H9 (cell line): ENCODE data around the gene CXCL9. TPM values are rescaled to one million over a fixed set of nuclear protein-coding genes. Genes with fewer than 3 reads are reported as not detected.

Experiments used
- DNase-seq: peaks from one replicate; pipeline ENCODE4 v3.0.0-alpha.2; 2017
- H2AFZ ChIP-seq: one replicate; pipeline ENCODE4 v1.6.1; 2013; ENCODE audit warnings: mild to moderate bottlenecking, low read length, control low read depth, moderate library complexity
- H2AK5ac ChIP-seq: 2 replicates; pipeline ENCODE4 v1.6.1; 2013; ENCODE audit warnings: low read length, control low read depth, mixed read lengths; ENCODE audit not compliant: insufficient read length
- H2BK120ac ChIP-seq: one replicate; pipeline ENCODE4 v1.6.1; 2013; ENCODE audit warnings: low read depth, mild to moderate bottlenecking, low read length, control low read depth, inconsistent platforms; ENCODE audit not compliant: poor library complexity, severe bottlenecking
- H2BK12ac ChIP-seq: 2 replicates; pipeline ENCODE4 v1.6.1; 2013; ENCODE audit warnings: low read length, control low read depth, mixed read lengths, low read depth; ENCODE audit not compliant: insufficient read length
- H2BK15ac ChIP-seq: 2 replicates; pipeline ENCODE4 v1.6.1; 2013; ENCODE audit warnings: low read depth, low read length, control low read depth
- H2BK20ac ChIP-seq: one replicate; pipeline ENCODE4 v1.6.1; 2013; ENCODE audit warnings: low read depth, mild to moderate bottlenecking, low read length, control low read depth, inconsistent platforms; ENCODE audit not compliant: poor library complexity, severe bottlenecking
- H2BK5ac ChIP-seq: 2 replicates; pipeline ENCODE4 v1.6.1; 2013; ENCODE audit warnings: low read length, control low read depth, mixed read lengths; ENCODE audit not compliant: insufficient read length
- H3K14ac ChIP-seq: 2 replicates; pipeline ENCODE4 v1.6.1; 2013; ENCODE audit warnings: low read length, control low read depth; ENCODE audit not compliant: insufficient read depth
- H3K18ac ChIP-seq: 2 replicates; pipeline ENCODE4 v1.6.1; 2013; ENCODE audit warnings: low read depth, mild to moderate bottlenecking, mixed read lengths, low read length, control low read depth; ENCODE audit not compliant: insufficient read length
- H3K23ac ChIP-seq: 2 replicates; pipeline ENCODE4 v1.6.1; 2013; ENCODE audit warnings: low read length, control low read depth, mixed read lengths, low read depth; ENCODE audit not compliant: insufficient read length
- H3K23me2 ChIP-seq: 2 replicates; pipeline ENCODE4 v1.6.1; 2013; ENCODE audit warnings: low read depth, mild to moderate bottlenecking, mixed read lengths, low read length, control low read depth; ENCODE audit not compliant: insufficient read length, poor library complexity, severe bottlenecking
- H3K27ac ChIP-seq: 2 replicates; pipeline ENCODE4 v1.5.1; 2013; ENCODE audit warnings: low read length, control low read depth, mixed read lengths, low read depth; ENCODE audit not compliant: insufficient read length
- H3K27me3 ChIP-seq: 2 replicates; pipeline ENCODE4 v1.6.1; 2013; ENCODE audit warnings: low read length, control low read depth, inconsistent platforms; ENCODE audit not compliant: insufficient read depth
- H3K4ac ChIP-seq: 2 replicates; pipeline ENCODE4 v1.6.1; 2013; ENCODE audit warnings: low read depth, mild to moderate bottlenecking, control low read depth, inconsistent platforms, low read length, moderate library complexity
- H3K4me1 ChIP-seq: 2 replicates; pipeline ENCODE4 v1.6.1; 2013; ENCODE audit warnings: low read length, control low read depth, inconsistent platforms; ENCODE audit not compliant: insufficient read depth
- H3K4me2 ChIP-seq: 2 replicates; pipeline ENCODE4 v1.6.1; 2013; ENCODE audit warnings: low read length, control low read depth, mixed read lengths; ENCODE audit not compliant: insufficient read length, insufficient read depth
- H3K56ac ChIP-seq: 2 replicates; pipeline ENCODE4 v1.6.1; 2013; ENCODE audit warnings: low read depth, mild to moderate bottlenecking, mixed read lengths, low read length, control low read depth; ENCODE audit not compliant: insufficient read length
- H3K79me1 ChIP-seq: 2 replicates; pipeline ENCODE4 v1.6.1; 2013; ENCODE audit warnings: low read depth, mild to moderate bottlenecking, moderate library complexity, low read length, control low read depth, inconsistent platforms; ENCODE audit not compliant: insufficient read depth, poor library complexity, severe bottlenecking
- H3K79me2 ChIP-seq: 2 replicates; pipeline ENCODE4 v1.6.1; 2013; ENCODE audit warnings: low read length, control low read depth, inconsistent platforms; ENCODE audit not compliant: insufficient read depth
- H3K9ac ChIP-seq: 2 replicates; pipeline ENCODE4 v1.6.1; 2013; ENCODE audit warnings: low read length, control low read depth, mixed read lengths; ENCODE audit not compliant: insufficient read length; ENCODE audit errors: extremely low read depth
- H3K9me3 ChIP-seq: one replicate; pipeline ENCODE4 v1.6.1; 2013; ENCODE audit warnings: low read depth, low read length, inconsistent platforms; ENCODE audit not compliant: control insufficient read depth
- H3T11ph ChIP-seq: one replicate; pipeline ENCODE4 v1.6.1; 2013; ENCODE audit warnings: mild to moderate bottlenecking, low read length, control low read depth, inconsistent platforms
- H4K20me1 ChIP-seq: one replicate; pipeline ENCODE4 v1.6.1; 2013; ENCODE audit not compliant: control insufficient read depth, insufficient read length, insufficient read depth
- H4K5ac ChIP-seq: 2 replicates; pipeline ENCODE4 v1.6.1; 2013; ENCODE audit warnings: low read depth, mild to moderate bottlenecking, mixed read lengths, low read length, control low read depth; ENCODE audit not compliant: insufficient read length
- H4K8ac ChIP-seq: replicated peaks from 2 replicates; pipeline ENCODE4 v1.6.1; 2013; ENCODE audit warnings: low read length, control low read depth, mixed read lengths, low read depth; ENCODE audit not compliant: insufficient read length
- H4K91ac ChIP-seq: 2 replicates; pipeline ENCODE4 v1.6.1; 2013; ENCODE audit warnings: low read depth, mild to moderate bottlenecking, moderate library complexity, mixed read lengths, low read length, control low read depth; ENCODE audit not compliant: insufficient read length
- H3K27ac Mint-ChIP-seq, 3 experiments: 2 replicates in 2 of 3; 3 replicates in 1 of 3; pipeline ENCODE4 v1.8.0; 2020 to 2021; ENCODE audit warnings: mixed read lengths in 3 of 3, mild to moderate bottlenecking in 1 of 3, moderate library complexity in 1 of 3
- H3K27me3 Mint-ChIP-seq: 2 replicates; pipeline ENCODE4 v1.8.0; 2021; ENCODE audit warnings: low read depth, mild to moderate bottlenecking, moderate library complexity, mixed read lengths
- H3K36me3 Mint-ChIP-seq, 3 experiments: 2 replicates in 2 of 3; 3 replicates in 1 of 3; pipeline ENCODE4 v1.8.0; 2020 to 2021; ENCODE audit warnings: low read depth in 3 of 3, mixed read lengths in 3 of 3; ENCODE audit not compliant: insufficient read depth in 1 of 3
- H3K4me1 Mint-ChIP-seq, 2 experiments: 2 replicates each; pipeline ENCODE4 v1.8.0; 2020; ENCODE audit warnings: mixed read lengths in 2 of 2
- H3K4me3 Mint-ChIP-seq, 2 experiments: 2 replicates in 1 of 2; 3 replicates in 1 of 2; pipeline ENCODE4 v1.8.0; 2020 to 2021; ENCODE audit warnings: mild to moderate bottlenecking in 2 of 2, mixed read lengths in 2 of 2, moderate library complexity in 1 of 2
- H3K9me3 Mint-ChIP-seq, 2 experiments: 2 replicates in 1 of 2; 3 replicates in 1 of 2; pipeline ENCODE4 v1.8.0; 2020; ENCODE audit warnings: mild to moderate bottlenecking in 2 of 2, mixed read lengths in 2 of 2, moderate library complexity in 1 of 2
- CTCF ChIP-seq: fragments of 200-600 bp; sonication (generic); conservative IDR thresholded peaks from 3 replicates; pipeline ENCODE4 v1.8.0; 2021; ENCODE audit warnings: antibody characterized with exemption, mild to moderate bottlenecking
- WGBS: extraction: QIAGEN DNeasy Blood & Tissue Kit; methylation state at CpG from one replicate; pipeline ENCODE4 v1.1.7; 2013; ENCODE audit warnings: missing lambda C conversion rate, low lambda C conversion rate, mixed read lengths; ENCODE audit not compliant: insufficient read length; ENCODE audit errors: extremely low coverage; 5-methylcytosine and 5-hydroxymethylcytosine counted together
- total RNA-seq: library from RNA; stranded (reverse); gene quantifications from 2 replicates; pipeline ENCODE4 v1.2.1, GENCODE V29; 2021

CXCL9 gene
- total RNA-seq, 1 experiment from 2014 or later, result not detected

DNA sequence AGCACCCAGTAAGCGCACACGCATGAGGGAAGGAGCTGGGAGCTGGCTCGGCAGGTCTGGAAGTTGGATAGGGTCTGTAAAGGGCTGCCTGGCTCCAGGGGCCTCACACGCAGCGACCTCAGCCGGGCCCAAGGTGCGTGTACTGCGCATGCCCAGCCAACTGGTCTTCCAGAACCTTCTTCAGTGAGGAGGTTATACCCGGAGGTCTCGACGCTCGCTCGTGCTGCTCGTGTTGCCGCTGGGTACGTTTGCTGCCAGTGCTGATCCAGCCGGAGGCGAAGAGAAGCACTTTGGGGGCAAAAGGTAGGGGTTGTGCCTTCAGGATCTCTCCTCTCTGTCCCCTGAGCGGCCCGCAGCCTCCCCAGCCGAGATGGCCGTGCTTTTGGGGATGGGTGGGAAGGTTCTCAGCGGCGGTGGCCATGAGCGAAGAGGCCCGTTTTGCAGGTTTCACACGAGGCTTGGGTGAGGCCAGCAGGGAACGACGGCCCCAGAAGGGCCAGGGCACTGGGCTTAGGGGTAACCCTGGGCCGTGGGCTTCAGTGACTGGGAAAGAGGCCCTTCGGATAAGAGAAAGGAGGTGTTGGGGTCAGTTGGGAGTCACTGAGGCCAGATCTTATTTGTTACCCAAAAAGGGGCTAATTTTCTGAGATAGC, 3.8 kb upstream of the CXCL9 start:
- H3K4me3 Mint-ChIP-seq, result no peak overlapping the region
- Histone ChIP-seq H3K18ac (no peak overlapping the region), H2BK20ac (no peak overlapping the region), H3K4me1 (peaks cover 10% of the 10 kb centered on the region; the same call in 1 of the 2 replicates), H2BK120ac (no peak overlapping the region), H3K23me2 (no peaks in the 10 kb centered on the region), H3K4me2 (no peak overlapping the region), H2BK15ac (no peak overlapping the region), H4K91ac (no peak overlapping the region), H2BK5ac (no peak overlapping the region), H4K5ac (no peak overlapping the region), H2AFZ (peak overlapping the region; percentile 73), H3K56ac (no peak overlapping the region), H3K79me1 (no peaks in the 10 kb centered on the region), H2BK12ac (no peak overlapping the region), H3K23ac (no peak overlapping the region), H3K9me3 (no peaks in the 10 kb centered on the region), H3K79me2 (no peaks in the 10 kb centered on the region), H3K14ac (no peak overlapping the region), H4K20me1 (no peaks in the 10 kb centered on the region), H3K27ac (no peak overlapping the region), H4K8ac (no peak overlapping the region), H3K9ac (no peak overlapping the region), H3T11ph (no peak overlapping the region), H2AK5ac (no peak overlapping the region), H3K27me3 (no peaks in the 10 kb centered on the region), H3K4ac (no peak overlapping the region)
- peaks cover 18 to 19% of the 10 kb centered on the region in 2 experiments for H3K4me1 Mint-ChIP-seq
- peak; percentile 31 for DNase-seq
- peaks cover 9% of the 10 kb centered on the region; the same call in 1 of the 2 replicates for H3K27me3 Mint-ChIP-seq
- WGBS, result no CpG with 5 or more reads among the region's 31 CpGs
- H3K36me3 Mint-ChIP-seq, result no peaks in the 10 kb centered on the region
- no peaks in the 10 kb centered on the region for H3K9me3 Mint-ChIP-seq
- no peak for TF ChIP-seq CTCF
- peak overlapping the region in 1 of 3 experiments; percentile 34; a peak in 2 of 7 replicates for H3K27ac Mint-ChIP-seq
